Measurements from ENCODE around the gene PIGQ.

DNA sequence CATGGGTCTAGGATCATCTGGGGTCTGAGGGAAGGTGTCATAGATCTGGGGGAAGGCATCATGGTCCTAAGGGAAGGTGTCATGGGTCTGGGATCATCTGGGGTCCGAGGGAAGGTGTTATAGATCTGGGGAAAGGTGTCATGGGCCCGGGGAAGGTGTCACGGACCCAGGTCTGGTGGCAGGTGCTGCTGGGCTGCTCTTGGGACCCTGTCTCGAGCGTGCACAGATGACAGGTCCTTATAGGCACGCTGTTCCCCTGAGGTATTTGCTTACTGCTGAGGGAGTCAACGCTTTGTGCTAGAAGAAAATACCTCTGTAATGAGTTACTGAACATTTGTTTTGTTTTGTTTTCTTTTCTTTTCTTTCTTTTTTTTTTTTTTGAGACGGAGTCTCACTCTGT, 21.5 kb downstream of the PIGQ start:
- TF ChIP-seq, protein P1, sequence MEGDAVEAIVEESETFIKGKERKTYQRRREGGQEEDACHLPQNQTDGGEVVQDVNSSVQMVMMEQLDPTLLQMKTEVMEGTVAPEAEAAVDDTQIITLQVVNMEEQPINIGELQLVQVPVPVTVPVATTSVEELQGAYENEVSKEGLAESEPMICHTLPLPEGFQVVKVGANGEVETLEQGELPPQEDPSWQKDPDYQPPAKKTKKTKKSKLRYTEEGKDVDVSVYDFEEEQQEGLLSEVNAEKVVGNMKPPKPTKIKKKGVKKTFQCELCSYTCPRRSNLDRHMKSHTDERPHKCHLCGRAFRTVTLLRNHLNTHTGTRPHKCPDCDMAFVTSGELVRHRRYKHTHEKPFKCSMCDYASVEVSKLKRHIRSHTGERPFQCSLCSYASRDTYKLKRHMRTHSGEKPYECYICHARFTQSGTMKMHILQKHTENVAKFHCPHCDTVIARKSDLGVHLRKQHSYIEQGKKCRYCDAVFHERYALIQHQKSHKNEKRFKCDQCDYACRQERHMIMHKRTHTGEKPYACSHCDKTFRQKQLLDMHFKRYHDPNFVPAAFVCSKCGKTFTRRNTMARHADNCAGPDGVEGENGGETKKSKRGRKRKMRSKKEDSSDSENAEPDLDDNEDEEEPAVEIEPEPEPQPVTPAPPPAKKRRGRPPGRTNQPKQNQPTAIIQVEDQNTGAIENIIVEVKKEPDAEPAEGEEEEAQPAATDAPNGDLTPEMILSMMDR (IDR thresholded peaks at IDR 0.05), result no peak
- no peak for TF ChIP-seq EP300 (IDR thresholded peaks at IDR 0.05)
